Measurements from ENCODE around the gene ABI3.

Gene ABI3

DNA sequence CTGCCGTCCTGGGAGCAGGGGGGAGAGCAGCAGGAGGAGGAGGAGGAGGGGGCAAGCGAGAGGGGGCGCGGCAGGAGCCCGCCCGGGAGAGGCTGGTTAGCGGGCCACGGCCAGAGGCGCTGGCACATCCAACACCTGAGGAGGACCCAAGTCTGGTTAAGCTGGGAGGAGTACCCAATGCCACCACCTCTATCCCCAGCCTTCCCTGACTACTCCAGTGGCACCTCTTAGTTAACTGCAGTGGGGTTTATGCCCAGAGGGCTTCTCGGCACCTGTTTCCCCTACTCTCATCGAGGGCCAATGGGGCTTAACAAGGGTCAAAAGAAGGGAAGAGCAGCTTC, 14.5 kb downstream of the ABI3 start:
- no peak for DNase-seq (ENCODE audit: low read depth in 2 of 2, low spot score in 1 of 2)

DNA sequence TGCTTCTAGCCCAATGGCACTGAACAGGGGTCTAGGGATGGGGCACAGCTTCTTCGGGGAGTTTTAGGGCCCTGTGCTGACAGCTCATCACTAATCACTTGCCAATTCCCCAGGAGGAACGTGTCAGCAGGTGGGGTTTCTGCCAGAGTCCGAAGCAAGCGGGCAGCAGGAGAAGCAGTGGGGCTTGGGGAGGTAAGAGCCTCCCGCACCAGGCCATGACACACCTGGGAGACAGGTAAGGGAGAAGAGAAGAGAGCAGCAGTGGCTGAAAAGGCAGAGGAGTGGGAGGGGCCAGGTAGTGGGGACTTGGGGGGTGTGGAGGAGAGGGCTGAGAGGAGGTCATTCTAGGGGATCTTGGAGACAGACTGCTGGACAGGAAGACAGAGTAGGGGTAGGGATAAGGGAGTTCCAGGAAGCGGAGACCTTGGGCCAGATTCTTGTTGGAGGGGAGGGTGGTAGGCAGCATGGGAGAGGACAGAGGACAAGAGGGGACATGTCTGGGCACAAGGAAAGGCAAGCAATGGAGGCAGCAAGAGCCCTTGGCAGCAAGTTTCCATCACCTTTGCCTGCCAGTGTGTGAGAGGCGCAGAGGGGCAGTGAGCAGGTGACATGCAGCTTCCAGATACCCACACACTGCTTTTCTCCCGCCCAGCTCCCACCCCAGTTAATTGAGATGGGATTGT, 15.2 kb downstream of the ABI3 start:
- DNase-seq (ENCODE audit: low read depth in 2 of 2, low spot score in 1 of 2): no peak

DNA sequence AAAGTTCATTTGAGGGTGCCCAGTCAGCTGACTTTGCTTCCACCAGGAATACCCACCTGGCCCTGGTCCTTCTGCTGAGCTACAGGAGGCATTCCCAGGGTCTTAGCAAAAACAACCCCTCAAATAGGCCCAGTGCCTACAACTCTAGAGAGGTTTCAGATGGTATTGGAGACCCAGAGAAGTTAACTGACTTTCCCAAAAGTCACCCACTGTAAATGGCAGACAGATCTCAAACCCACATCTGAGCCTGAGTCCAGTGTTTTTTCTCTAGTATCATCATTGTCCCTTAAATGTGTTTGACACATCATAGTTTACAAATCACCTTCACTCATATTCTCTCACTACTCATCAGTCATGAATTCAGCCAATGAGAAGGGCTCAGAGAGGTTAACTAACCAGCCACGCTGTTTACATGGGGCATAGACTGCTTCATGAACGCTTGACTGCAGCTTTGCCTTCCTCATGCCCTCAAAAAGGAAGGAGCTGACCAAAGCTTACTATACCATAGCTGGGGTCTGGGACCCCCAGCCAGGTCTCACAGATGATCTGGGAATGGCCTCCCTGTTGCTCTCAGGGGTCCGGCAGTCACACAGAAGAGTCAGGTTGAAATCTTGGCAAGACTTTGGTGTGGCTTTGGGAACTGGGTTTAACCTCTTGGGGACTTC, 16.4 kb downstream of the ABI3 start:
- DNase-seq (ENCODE audit: low read depth in 2 of 2, low spot score in 1 of 2): no peak

GRCh38 chr17:49227436-49228261, 17.1 kb downstream of the ABI3 start:
- DNase-seq (ENCODE audit: low read depth in 2 of 2, low spot score in 1 of 2): peak; percentile 57 to 77

DNA sequence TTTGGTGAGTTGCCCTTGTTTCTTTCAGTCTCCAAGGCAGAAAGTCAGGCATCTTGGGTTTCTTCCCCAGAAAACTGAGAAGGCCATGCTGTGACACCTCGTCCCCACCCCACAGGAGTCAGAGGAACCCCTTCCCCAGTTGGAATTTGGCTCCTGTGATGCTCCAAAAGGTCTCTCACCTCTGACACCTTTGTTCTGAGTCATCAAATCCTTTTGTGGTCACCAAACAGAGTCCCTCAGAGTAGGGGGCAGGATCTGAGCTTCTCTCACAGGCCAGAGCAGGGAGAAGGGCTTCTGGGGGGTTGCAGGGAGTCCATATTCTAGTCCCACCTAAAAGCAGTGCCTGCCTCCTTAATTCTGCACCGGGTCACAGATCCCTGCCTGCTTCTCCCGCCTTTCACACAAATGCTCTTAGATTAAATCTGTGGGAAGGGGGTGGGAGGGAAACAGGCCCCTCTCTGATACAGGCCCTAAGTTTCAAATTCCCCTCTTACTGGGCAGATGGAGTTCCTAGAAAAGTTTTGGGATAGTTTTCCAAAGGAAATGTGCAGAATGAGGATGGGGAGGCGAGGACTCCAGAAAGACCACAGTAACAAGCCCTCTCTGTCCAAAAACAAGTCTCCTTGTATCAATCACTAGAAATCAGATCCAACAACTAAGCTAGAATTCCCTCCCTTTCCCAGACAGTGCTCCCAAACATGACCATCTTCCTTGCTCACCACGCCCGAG, 18.7 kb downstream of the ABI3 start:
- no peak for DNase-seq (ENCODE audit: low read depth in 2 of 2, low spot score in 1 of 2)

- no peak for DNase-seq (ENCODE audit: low read depth in 2 of 2, low spot score in 1 of 2)
Measured at GRCh38 chr17:49229805-49230600, 19.5 kb downstream of the ABI3 start.

DNA sequence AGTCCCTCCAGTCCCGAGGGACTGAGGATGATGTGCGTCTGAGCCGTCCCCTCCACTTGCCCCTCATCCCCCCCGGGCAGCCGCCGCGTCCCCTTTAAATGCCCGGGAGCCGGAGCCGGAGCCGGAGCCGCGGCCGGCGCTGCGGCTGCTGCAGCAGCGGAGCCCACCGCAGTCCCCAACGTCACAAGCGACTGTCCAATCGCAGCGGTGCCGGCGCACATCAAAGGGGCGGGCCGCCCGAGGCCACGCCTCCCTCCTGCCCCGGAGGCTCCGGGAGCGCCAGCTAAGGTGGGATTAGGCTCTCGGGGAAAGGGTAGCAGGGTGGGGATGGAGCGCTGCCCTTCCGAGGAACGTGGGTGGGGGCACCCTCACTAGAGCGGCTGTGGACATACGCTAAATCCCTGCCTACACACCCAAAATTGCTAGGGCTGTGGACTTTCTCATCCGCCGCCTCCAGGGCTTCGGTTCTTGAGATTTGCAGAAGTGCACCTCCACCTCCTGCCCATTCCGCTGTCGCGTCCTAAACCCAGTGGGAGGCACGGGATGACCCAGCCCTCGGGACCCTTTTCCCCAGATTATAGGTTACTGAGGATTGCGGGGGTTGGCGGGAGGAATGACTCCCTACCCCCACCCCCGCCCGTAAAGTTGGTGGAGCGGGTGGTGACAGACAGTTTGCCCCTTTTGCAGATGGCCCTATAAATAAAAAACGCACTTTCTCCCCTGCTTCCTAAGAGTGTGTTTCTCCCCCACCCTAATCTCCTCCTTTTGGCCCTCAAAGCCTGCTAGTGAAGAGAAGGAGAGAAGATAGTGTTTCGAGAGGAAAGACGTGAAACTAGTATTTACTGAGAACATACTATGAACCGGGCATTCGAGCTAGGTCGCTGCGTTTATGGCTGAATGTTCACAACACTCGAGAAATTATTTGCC, 20.4 kb downstream of the ABI3 start, which contains the start of gene PHOSPHO1:
Gene PHOSPHO1 (minus strand): TSS at position 152 of the 927 bp plus-strand sequence. CDS start 4,096 bp downstream, outside the sequence.
- peak; percentile 64 to 74 for DNase-seq (ENCODE audit: low read depth in 2 of 2, low spot score in 1 of 2)

DNA sequence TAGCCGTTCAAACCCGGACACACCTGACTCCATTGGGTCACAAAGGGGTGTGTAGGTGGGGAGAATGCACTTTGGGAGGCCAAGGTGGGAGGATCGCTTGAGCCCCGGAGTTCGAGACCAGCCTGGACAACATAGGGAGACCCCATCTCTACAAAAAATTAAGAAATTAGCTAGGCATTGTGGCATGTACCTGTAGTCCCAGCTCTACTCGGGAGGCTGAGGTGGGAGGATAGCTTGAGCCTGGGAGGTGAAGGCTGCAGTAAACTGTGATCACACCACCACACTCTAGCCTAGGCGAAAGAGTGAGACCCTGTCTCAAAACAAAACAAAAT, 21.0 kb downstream of the ABI3 start:
- no peak for DNase-seq (ENCODE audit: low read depth in 2 of 2, low spot score in 1 of 2)

- no peak for DNase-seq (ENCODE audit: low read depth in 2 of 2, low spot score in 1 of 2)
Measured at GRCh38 chr17:49234509-49235080, 24.1 kb downstream of the ABI3 start.

- DNase-seq (ENCODE audit: low read depth in 2 of 2, low spot score in 1 of 2): no peak
Measured at GRCh38 chr17:49235896-49236295, 25.4 kb downstream of the ABI3 start.

GRCh38 chr17:49239963-49240362, 29.5 kb downstream of the ABI3 start:
- no peak for DNase-seq (ENCODE audit: low read depth in 2 of 2, low spot score in 1 of 2)

GRCh38 chr17:49240619-49241018, 30.1 kb downstream of the ABI3 start:
- DNase-seq (ENCODE audit: low read depth in 2 of 2, low spot score in 1 of 2): no peak

- DNase-seq (ENCODE audit: low read depth in 2 of 2, low spot score in 1 of 2): no peak
Measured at GRCh38 chr17:49241040-49241439, 30.5 kb downstream of the ABI3 start.

GRCh38 chr17:49241692-49242397, 31.3 kb downstream of the ABI3 start:
- DNase-seq (ENCODE audit: low read depth in 2 of 2, low spot score in 1 of 2): no peak

- DNase-seq (ENCODE audit: low read depth in 2 of 2, low spot score in 1 of 2): no peak
Measured at GRCh38 chr17:49242813-49243212, 32.3 kb downstream of the ABI3 start.

GRCh38 chr17:49244839-49245238, 34.3 kb downstream of the ABI3 start:
- no peak for DNase-seq (ENCODE audit: low read depth in 2 of 2, low spot score in 1 of 2)

- DNase-seq (ENCODE audit: low read depth in 2 of 2, low spot score in 1 of 2): no peak
Measured at GRCh38 chr17:49247944-49248343, 37.4 kb downstream of the ABI3 start.

DNA sequence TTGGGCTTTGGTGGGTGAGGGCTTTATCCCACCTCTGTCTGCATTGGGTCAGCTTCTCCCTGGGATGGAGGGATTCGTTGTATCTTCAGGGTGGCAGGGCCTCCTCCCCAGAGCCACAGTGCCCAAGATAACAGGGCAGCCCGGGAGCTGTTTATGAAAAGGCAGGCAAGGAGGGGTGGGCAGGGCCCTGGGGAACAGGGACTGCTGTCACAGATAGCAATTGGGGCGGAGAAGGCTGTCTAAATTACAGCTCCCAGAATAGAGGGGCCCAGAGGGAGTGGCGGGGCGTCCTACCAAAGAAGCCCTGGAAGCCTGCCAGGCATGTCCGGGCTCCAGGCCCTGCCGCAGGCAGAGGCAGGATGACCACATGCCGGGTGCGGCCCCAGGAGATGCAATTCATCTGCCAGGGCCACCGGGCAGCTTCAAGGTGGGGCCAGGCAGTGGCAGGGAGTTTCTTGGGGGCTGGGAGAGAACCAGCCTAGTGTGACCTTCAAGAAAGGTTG, 38.8 kb downstream of the ABI3 start:
- DNase-seq (ENCODE audit: low read depth in 2 of 2, low spot score in 1 of 2): no peak
